ENCODE data around the gene TSGA10IP.

GRCh38 chr11:65919573-65920371 lies 25.5 kb upstream of the TSGA10IP start:
- TF ChIP-seq, protein P1, sequence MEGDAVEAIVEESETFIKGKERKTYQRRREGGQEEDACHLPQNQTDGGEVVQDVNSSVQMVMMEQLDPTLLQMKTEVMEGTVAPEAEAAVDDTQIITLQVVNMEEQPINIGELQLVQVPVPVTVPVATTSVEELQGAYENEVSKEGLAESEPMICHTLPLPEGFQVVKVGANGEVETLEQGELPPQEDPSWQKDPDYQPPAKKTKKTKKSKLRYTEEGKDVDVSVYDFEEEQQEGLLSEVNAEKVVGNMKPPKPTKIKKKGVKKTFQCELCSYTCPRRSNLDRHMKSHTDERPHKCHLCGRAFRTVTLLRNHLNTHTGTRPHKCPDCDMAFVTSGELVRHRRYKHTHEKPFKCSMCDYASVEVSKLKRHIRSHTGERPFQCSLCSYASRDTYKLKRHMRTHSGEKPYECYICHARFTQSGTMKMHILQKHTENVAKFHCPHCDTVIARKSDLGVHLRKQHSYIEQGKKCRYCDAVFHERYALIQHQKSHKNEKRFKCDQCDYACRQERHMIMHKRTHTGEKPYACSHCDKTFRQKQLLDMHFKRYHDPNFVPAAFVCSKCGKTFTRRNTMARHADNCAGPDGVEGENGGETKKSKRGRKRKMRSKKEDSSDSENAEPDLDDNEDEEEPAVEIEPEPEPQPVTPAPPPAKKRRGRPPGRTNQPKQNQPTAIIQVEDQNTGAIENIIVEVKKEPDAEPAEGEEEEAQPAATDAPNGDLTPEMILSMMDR (conservative IDR thresholded peaks at IDR 0.05; ENCODE audit: low read length): no peak
- no peak for TF ChIP-seq EZH2phosphoT487 (IDR thresholded peaks at IDR 0.05; ENCODE audit: borderline replicate concordance)
